NB4 (cell line): Measurements from ENCODE around the gene DOCK7.

Source experiments
- DNase-seq: peaks from one replicate; pipeline ENCODE4 v3.0.0; 2010; ENCODE audit warnings: low read depth
- H3K4me3 ChIP-seq: one replicate; pipeline ENCODE4 v1.5.1; 2011; ENCODE audit warnings: mild to moderate bottlenecking, low read depth, low read length, moderate library complexity
- CTCF ChIP-seq: IDR thresholded peaks from one replicate; pipeline ENCODE4 v1.5.1; 2012; ENCODE audit warnings: low read depth, low read length
- MAX ChIP-seq: IDR thresholded peaks from 2 replicates; pipeline ENCODE4 v1.6.1; 2011; ENCODE audit warnings: low read depth, low read length
- MYC ChIP-seq: IDR thresholded peaks from 2 replicates; pipeline ENCODE4 v1.6.1; 2011; ENCODE audit warnings: low read depth, low read length
- POLR2A ChIP-seq: IDR thresholded peaks from 2 replicates; pipeline ENCODE4 v1.6.1; 2011; ENCODE audit warnings: mild to moderate bottlenecking; ENCODE audit not compliant: insufficient read length; ENCODE audit errors: extremely low read depth

The DOCK7 gene

GRCh38 chr1:62492521-62492920, 195.7 kb downstream of the DOCK7 start:
- DNase-seq = no peak
- H3K4me3 ChIP-seq = no peak overlapping the region
- TF ChIP-seq CTCF = no peak
- TF ChIP-seq MAX = no peak
- no peak for TF ChIP-seq MYC
- TF ChIP-seq POLR2A = no peak

GRCh38 chr1:62487956-62488355, 200.2 kb downstream of the DOCK7 start:
- no peak for TF ChIP-seq CTCF
- TF ChIP-seq MAX = no peak
- TF ChIP-seq MYC = no peak
- no peak for TF ChIP-seq POLR2A
- no peak overlapping the region for H3K4me3 ChIP-seq
- no peak for DNase-seq

GRCh38 chr1:62484824-62485468, 203.2 kb downstream of the DOCK7 start:
- no peak overlapping the region for H3K4me3 ChIP-seq
- TF ChIP-seq CTCF = no peak
- TF ChIP-seq POLR2A = no peak
- TF ChIP-seq MAX = no peak
- no peak for TF ChIP-seq MYC
- no peak for DNase-seq

- no peak for DNase-seq
Observed at GRCh38 chr1:62481681-62482080, 206.5 kb downstream of the DOCK7 start.

GRCh38 chr1:62476525-62477219, 211.5 kb downstream of the DOCK7 start:
- TF ChIP-seq CTCF (no peak), MYC (no peak), MAX (no peak), POLR2A (no peak)
- H3K4me3 ChIP-seq = no peak overlapping the region
- DNase-seq = no peak

More at GRCh38 chr1:62481681-62482080, 206.5 kb downstream of the DOCK7 start:
- no peak overlapping the region for H3K4me3 ChIP-seq
- no peak for TF ChIP-seq POLR2A
- no peak for TF ChIP-seq CTCF
- TF ChIP-seq MAX = no peak
- TF ChIP-seq MYC = no peak
